ENCODE data around the gene SREBF2. TPM values are rescaled to one million over a fixed set of nuclear protein-coding genes. Genes with fewer than 3 reads are reported as not detected.

The SREBF2 gene
- total and polyA plus RNA-seq, 10 of the 15 experiments (the other 5 are each of a cell fraction or from before 2014, with no cell fraction given), result 2.4 to 177 (median 78.8) TPM

- CTCF ChIA-PET, result interaction anchor here (0.6 to 1.7 kb wide), 5 partner anchors 18 to 211 kb away, joined by 3 to 5 read pairs (median 5); partner anchors contain the start of gene TNFRSF13C
- DNase-seq (ENCODE audit: low read depth, low spot score), result no peak
- Histone ChIP-seq H3K4me2 (ENCODE audit: control insufficient read depth, insufficient read depth) (no peak overlapping the region), H3K4me1 (ENCODE audit: control insufficient read depth, insufficient read depth, low read length) (peaks cover 12% of the 10 kb centered on the region), H3K79me2 (ENCODE audit: control insufficient read depth, insufficient read depth, low read length) (no peaks in the 10 kb centered on the region), H3K4me3 (no peak overlapping the region), H4K20me1 (ENCODE audit: control insufficient read depth, insufficient read depth) (peaks cover 6% of the 10 kb centered on the region; the same call in 1 of the 2 replicates), H3K9me3 (replicated peaks; ENCODE audit: control insufficient read depth, insufficient read depth, low read length) (no peaks in the 10 kb centered on the region), H3K36me3 (ENCODE audit: control insufficient read depth in 2 of 2, insufficient read depth in 2 of 2, low read length in 1 of 2) (peaks cover 16 to 22% of the 10 kb centered on the region in 2 experiments; a peak in 3 of 4 replicates), H2AFZ (ENCODE audit: control insufficient read depth, low read depth, low read length) (no peak overlapping the region), H3K27ac (ENCODE audit: control insufficient read depth, insufficient read depth) (no peak overlapping the region), H3K9ac (ENCODE audit: control insufficient read depth, insufficient read depth, low read length) (no peak overlapping the region), H3K27me3 (replicated peaks in 1 of 2; ENCODE audit: control insufficient read depth in 2 of 2, insufficient read depth in 2 of 2, low read length in 1 of 2) (peaks cover 4 to 8% of the 10 kb centered on the region in 2 experiments; a peak in 3 of 4 replicates)
- no TSS peak for BruUV-seq (replicated peaks)
- 70% methylated on average over 10 of the region's 10 CpGs for WGBS (ENCODE audit: insufficient coverage, insufficient replicate concordance, low lambda C conversion rate, missing lambda C conversion rate)
- TF ChIP-seq POLR2AphosphoS5 (IDR thresholded peaks at IDR 0.05; ENCODE audit: low read length), result peak; percentile 20
- TF ChIP-seq NR2F1 (conservative IDR thresholded peaks at IDR 0.05), result peak; percentile 26; the same call in 1 of the 2 replicates
- TF ChIP-seq IKZF1 (conservative IDR thresholded peaks at IDR 0.05), result no peak
- no peak for TF ChIP-seq CREB1 (IDR thresholded peaks at IDR 0.05; ENCODE audit: low read depth)
- peak; percentile 77; the same call in 1 of the 2 replicates for TF ChIP-seq POLR2A (IDR thresholded peaks at IDR 0.05; ENCODE audit: low read depth, low read length)
- peak; percentile 17; the same call in 1 of the 3 replicates for TF ChIP-seq POU2F2 (IDR thresholded peaks at IDR 0.05; ENCODE audit: borderline replicate concordance, low read depth, low read length)
- peak; percentile 7; the same call in 1 of the 2 replicates for TF ChIP-seq POLR2AphosphoS2 (IDR thresholded peaks at IDR 0.05; ENCODE audit: low read depth, low read length)
- TF ChIP-seq, protein P1, sequence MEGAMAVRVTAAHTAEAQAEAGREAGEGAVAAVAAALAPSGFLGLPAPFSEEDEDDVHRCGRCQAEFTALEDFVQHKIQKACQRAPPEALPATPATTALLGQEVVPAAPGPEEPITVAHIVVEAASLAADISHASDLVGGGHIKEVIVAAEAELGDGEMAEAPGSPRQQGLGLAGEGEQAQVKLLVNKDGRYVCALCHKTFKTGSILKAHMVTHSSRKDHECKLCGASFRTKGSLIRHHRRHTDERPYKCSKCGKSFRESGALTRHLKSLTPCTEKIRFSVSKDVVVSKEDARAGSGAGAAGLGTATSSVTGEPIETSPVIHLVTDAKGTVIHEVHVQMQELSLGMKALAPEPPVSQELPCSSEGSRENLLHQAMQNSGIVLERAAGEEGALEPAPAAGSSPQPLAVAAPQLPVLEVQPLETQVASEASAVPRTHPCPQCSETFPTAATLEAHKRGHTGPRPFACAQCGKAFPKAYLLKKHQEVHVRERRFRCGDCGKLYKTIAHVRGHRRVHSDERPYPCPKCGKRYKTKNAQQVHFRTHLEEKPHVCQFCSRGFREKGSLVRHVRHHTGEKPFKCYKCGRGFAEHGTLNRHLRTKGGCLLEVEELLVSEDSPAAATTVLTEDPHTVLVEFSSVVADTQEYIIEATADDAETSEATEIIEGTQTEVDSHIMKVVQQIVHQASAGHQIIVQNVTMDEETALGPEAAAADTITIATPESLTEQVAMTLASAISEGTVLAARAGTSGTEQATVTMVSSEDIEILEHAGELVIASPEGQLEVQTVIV (IDR thresholded peaks at IDR 0.05; ENCODE audit: borderline replicate concordance, partially characterized antibody), result no peak
- TF ChIP-seq, protein P2, sequence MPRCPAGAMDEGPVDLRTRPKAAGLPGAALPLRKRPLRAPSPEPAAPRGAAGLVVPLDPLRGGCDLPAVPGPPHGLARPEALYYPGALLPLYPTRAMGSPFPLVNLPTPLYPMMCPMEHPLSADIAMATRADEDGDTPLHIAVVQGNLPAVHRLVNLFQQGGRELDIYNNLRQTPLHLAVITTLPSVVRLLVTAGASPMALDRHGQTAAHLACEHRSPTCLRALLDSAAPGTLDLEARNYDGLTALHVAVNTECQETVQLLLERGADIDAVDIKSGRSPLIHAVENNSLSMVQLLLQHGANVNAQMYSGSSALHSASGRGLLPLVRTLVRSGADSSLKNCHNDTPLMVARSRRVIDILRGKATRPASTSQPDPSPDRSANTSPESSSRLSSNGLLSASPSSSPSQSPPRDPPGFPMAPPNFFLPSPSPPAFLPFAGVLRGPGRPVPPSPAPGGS (IDR thresholded peaks at IDR 0.05; ENCODE audit: borderline replicate concordance, insufficient read depth, low read depth, low read length, poor library complexity, severe bottlenecking), result no peak
- TF ChIP-seq BCL11A (IDR thresholded peaks at IDR 0.05; ENCODE audit: low read depth, low read length), result no peak
- TF ChIP-seq CTCF (IDR thresholded peaks at IDR 0.05 in 2 of 3, conservative IDR thresholded peaks at IDR 0.05 in 1 of 3; ENCODE audit: control insufficient read depth in 2 of 3, extremely low read depth in 1 of 3, insufficient read depth in 1 of 3, low read depth in 3 of 3, low read length in 3 of 3), result no peak
- RAD21 ChIA-PET (ENCODE audit: unreplicated experiment), result interaction anchor here (0.8 to 1.7 kb wide), 5 partner anchors 33 to 211 kb away, joined by 3 to 9 read pairs (median 5); no protein-coding TSS in a partner anchor
- peak; percentile 26 for ATAC-seq
- in situ Hi-C loops (cut with MboI) (no loop called here), intact Hi-C loops (cut with micrococcal nuclease; ENCODE audit: unreplicated experiment) (no loop called here)
- no peak for FAIRE-seq
- POLR2A ChIA-PET, result interaction anchor here (1.0 to 1.5 kb wide), 6 partner anchors 8 to 45 kb away, joined by 3 to 7 read pairs (median 4); no protein-coding TSS in a partner anchor
- SMC1A ChIA-PET (ENCODE audit: uncharacterized antibody, unreplicated experiment), result interaction anchor here (1.4 to 2.5 kb wide), 2 partner anchors 18 to 32 kb away, joined by 3 to 15 read pairs; no protein-coding TSS in a partner anchor
Observed at GRCh38 chr22:41907436-41908401, 74.8 kb downstream of the SREBF2 start.
